BJ (cell line): Measurements from ENCODE around the gene SLC2A14. TPM values are rescaled to one million over a fixed set of nuclear protein-coding genes. Genes with fewer than 3 reads are reported as not detected.
"Not testable (repeated sequence)": the region's sequence is repeated elsewhere in the genome, so short reads cannot be mapped to it uniquely, and the experiment has no call there.

ENCODE experiments used
- CTCF ChIA-PET: fragments of 350-600 bp; formaldehyde crosslinking; extraction: SDS; loops from one replicate; lab custom pipeline; 2021; ENCODE audit warnings: antibody characterized with exemption, inconsistent platforms; lab: Yijun Ruan, JAX
- POLR2A ChIA-PET: fragments of 300-600 bp; sonication (Branson Sonifier 250); formaldehyde crosslinking; extraction: SDS; loops from one replicate; lab custom pipeline; 2021; ENCODE audit warnings: antibody characterized with exemption; lab: Charles Lee
- DNase-seq: peaks from one replicate; pipeline ENCODE4 v3.0.0-alpha.2; 2011; ENCODE audit warnings: low read depth
- H3K27me3 ChIP-seq: 2 replicates; pipeline ENCODE4 v1.6.0; 2011; ENCODE audit warnings: low read length; ENCODE audit not compliant: control insufficient read depth, insufficient read depth
- H3K36me3 ChIP-seq: 2 replicates; pipeline ENCODE4 v1.5.1; 2011; ENCODE audit warnings: low read length; ENCODE audit not compliant: control insufficient read depth, insufficient read depth
- H3K4me3 ChIP-seq: 2 replicates; pipeline ENCODE4 v1.5.1; 2011; ENCODE audit warnings: low read depth, mild to moderate bottlenecking, control low read depth, low read length
- polyA plus RNA-seq: library from polyadenylated mRNA; depleted of rRNA; stranded (reverse); fragments of >200 nt; gene quantifications from 2 replicates; pipeline ENCODE4 v1.2.3, GENCODE V29; 2011
- TF ChIP-seq, protein P1 (sequence below): IDR thresholded peaks from 2 replicates; pipeline ENCODE4 v1.5.1; 2011; ENCODE audit warnings: low read depth, mild to moderate bottlenecking, control low read depth, inconsistent platforms, low read length, moderate library complexity; ENCODE audit not compliant: insufficient read depth

The SLC2A14 gene
- polyA plus RNA-seq, 1 experiment = not detected

DNA sequence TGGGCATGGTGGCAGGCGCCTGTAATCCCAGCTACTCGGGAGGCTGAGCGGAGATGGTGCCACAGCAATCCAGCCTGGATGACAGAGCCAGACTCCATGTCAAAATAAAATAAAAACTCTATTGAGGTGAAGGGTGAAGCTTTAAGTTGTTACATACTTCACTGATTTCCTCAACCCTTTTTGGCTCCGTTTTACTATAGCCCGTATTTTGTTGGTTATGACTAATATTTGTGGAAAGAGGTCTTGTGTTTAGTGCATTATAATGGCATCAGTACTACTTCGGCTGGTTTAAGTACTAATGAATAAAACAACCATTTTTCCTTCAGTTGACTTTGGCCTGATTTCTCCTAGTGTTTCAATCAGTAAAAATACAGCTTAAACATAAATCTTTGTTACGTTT, 27.0 kb upstream of the SLC2A14 start:
- POLR2A ChIA-PET = no interaction called here
- no peaks in the 10 kb centered on the region for H3K27me3 ChIP-seq
- TF ChIP-seq, protein P1, sequence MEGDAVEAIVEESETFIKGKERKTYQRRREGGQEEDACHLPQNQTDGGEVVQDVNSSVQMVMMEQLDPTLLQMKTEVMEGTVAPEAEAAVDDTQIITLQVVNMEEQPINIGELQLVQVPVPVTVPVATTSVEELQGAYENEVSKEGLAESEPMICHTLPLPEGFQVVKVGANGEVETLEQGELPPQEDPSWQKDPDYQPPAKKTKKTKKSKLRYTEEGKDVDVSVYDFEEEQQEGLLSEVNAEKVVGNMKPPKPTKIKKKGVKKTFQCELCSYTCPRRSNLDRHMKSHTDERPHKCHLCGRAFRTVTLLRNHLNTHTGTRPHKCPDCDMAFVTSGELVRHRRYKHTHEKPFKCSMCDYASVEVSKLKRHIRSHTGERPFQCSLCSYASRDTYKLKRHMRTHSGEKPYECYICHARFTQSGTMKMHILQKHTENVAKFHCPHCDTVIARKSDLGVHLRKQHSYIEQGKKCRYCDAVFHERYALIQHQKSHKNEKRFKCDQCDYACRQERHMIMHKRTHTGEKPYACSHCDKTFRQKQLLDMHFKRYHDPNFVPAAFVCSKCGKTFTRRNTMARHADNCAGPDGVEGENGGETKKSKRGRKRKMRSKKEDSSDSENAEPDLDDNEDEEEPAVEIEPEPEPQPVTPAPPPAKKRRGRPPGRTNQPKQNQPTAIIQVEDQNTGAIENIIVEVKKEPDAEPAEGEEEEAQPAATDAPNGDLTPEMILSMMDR = no peak
- no peak for DNase-seq
- no peak overlapping the region for H3K4me3 ChIP-seq
- no peaks in the 10 kb centered on the region for H3K36me3 ChIP-seq
- CTCF ChIA-PET = no interaction called here

DNA sequence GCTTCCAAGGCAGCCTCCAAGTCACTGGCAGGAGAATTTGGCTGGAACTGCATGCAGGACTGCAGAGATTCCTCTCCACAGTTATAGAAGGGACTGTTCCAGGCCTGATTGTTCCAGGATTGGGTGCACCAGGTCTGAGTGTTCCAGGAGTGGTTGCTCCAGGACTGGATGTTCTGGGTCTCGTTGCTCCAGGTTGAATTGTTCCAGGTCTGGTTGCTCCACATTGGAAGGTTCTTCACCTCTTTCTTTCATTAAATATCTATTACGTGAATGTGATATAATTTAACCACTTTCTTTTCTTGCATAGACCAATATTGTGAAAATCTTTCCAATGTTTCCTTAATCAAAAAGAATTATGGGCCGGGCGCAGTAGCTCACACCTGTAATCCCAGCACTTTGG, 24.0 kb upstream of the SLC2A14 start:
- CTCF ChIA-PET, POLR2A ChIA-PET: not testable (repeated sequence)

DNA sequence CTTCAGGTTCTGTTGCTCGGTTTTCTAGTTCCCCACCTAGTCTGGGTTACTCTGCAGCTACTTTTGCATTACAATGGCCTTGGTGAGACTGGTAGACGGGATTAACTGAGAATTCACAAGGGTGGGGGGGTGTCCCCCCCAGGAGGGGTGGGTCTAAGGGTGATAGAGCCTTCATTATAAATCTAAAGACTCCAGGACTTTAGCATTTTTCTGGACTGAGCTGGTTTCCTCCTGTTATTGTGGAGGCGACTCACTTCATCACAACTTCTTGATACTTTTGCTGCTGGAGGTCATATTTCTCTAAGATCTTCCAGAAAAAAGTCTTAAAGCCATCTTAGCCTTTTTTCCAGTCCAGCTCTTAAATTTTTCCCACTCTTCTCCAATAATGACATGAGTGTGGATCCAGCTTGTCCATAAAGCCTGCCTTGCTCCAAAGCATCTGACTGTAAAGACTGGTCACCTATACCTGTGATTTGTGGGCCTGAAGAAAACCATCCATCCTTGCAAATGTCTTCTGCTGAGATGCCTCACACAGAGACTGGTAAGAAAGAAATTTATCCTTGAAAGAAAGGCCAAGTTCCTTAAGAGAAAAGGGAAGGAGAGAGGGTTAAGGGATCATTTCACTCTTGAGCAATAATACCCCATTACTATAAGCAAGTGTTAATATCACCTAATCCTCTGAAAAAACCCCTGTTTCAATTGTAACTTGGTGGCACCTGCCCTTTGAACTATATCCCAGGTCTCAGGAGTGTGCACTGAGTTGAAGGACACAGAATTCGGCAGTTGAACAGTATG, 19.7 kb upstream of the SLC2A14 start:
- Histone ChIP-seq H3K36me3 (no peaks in the 10 kb centered on the region), H3K27me3 (no peaks in the 10 kb centered on the region), H3K4me3 (no peak overlapping the region)
- ChIA-PET CTCF (interaction anchor here (0.8 kb wide), 1 partner anchor 498 kb away, joined by 3 read pairs; no protein-coding TSS in a partner anchor), POLR2A (interaction anchor here (1.1 kb wide), 1 partner anchor 8 kb away, joined by 11 read pairs; no protein-coding TSS in a partner anchor)
- no peak for DNase-seq
- TF ChIP-seq, protein P1 = no peak

More for the DNA sequence above, 24.0 kb upstream of the SLC2A14 start:
- H3K4me3 ChIP-seq, H3K36me3 ChIP-seq, H3K27me3 ChIP-seq, DNase-seq: not testable (repeated sequence)

DNA sequence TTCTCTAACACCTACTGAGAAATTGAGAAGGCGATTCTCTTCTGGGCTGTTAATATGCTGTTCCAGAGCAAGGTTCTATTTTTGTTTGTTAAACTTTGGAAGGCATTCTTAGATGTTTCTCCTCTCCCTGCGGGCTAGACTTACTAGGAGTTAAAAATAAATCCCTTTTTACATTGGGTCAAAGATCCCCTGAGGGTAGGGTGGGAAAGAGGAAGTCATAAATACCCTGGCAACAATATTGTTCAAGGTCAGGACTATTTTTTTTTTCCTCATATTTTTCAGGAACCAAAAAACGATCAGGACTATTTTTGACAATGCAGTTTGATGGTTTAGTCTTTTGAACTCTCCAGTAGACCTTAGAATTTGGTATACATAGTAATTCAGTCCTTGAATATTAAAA, 12.0 kb upstream of the SLC2A14 start:
- Histone ChIP-seq H3K36me3 (no peaks in the 10 kb centered on the region), H3K4me3 (no peak overlapping the region), H3K27me3 (no peaks in the 10 kb centered on the region)
- no peak for DNase-seq
- ChIA-PET POLR2A (no interaction called here), CTCF (no interaction called here)
- TF ChIP-seq, protein P1 = no peak

DNA sequence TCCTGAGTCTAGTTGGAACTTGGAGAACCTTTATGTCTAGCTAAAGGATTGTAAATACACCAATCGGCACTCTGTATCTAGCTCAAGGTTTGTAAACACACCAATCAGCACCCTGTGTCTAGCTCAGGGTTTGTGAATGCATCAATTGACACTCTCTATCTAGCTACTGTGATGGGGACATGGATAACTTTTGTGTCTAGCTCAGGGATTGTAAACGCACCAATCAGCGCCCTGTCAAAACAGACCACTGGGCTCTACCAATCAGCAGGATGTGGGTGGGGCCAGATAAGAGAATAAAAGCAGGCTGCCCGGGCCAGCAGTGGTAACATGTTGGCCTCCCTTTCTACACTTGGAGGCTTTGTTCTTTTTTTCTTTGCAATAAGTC, 9.0 kb upstream of the SLC2A14 start:
- POLR2A ChIA-PET, H3K27me3 ChIP-seq, DNase-seq, H3K36me3 ChIP-seq, H3K4me3 ChIP-seq: not testable (repeated sequence)
- CTCF ChIA-PET = interaction anchor here (0.6 kb wide), 1 partner anchor 13 kb away, joined by 4 read pairs; no protein-coding TSS in a partner anchor

DNA sequence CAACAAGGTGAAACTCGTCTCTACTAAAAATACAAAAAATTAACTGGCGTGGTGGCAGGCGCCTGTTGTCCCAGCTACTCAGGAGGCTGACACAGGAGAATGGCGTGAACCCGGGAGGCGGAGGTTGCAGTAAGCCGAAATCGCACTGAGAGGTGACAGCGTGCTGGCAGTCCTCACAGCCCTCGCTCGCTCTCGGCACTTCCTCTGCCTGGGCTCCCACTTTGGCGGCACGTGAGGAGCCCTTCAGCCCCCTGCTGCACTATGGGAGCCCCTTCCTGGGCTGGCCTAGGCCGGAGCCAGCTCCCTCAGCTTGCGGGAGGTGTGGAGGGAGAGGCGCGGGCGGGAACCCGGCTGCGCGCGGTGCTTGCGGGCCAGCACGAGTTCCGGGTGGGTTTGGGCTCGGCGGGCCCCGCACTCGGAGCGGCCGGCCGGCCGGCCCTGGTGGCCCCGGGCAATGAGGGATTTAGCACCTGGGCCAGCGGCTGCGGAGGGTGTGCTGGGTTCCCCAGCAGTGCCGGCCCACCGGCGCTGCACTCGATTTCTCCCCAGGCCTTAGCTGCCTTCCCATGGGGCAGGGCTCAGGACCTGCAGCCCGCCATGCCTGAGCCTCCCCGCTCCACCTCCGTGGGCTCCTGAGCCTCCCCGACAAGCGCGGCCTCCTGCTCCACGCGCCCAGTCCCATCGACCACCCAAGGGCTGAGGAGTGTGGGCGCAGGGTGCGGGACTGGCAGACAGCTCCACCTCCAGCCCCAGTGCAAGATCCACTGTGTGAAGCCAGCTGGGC, 8.4 kb upstream of the SLC2A14 start:
- DNase-seq, H3K36me3 ChIP-seq, H3K4me3 ChIP-seq, CTCF ChIA-PET, H3K27me3 ChIP-seq, POLR2A ChIA-PET: not testable (repeated sequence)
